Osteoblast (primary cell): ENCODE measurements around the gene SUGP2. TPM values are rescaled to one million over a fixed set of nuclear protein-coding genes. Genes with fewer than 3 reads are reported as not detected.
A peak's percentile ranks its signal among the peaks of the same experiment; 100 is the strongest.

Experiments
- DNase-seq: peaks from one replicate; pipeline ENCODE4 v3.0.0; 2011; ENCODE audit warnings: low spot score, mixed read lengths; ENCODE audit not compliant: insufficient read length; ENCODE audit errors: missing footprints
- H2AFZ ChIP-seq: 2 replicates; pipeline ENCODE4 v1.6.0; 2011; ENCODE audit warnings: mild to moderate bottlenecking, low read length
- H3K27ac ChIP-seq: 2 replicates; pipeline ENCODE4 v1.5.1; 2011; ENCODE audit warnings: mild to moderate bottlenecking, low read depth, low read length, moderate library complexity
- H3K27me3 ChIP-seq: 2 replicates; pipeline ENCODE4 v1.6.0; 2012; ENCODE audit warnings: mild to moderate bottlenecking, control low read depth, inconsistent platforms, low read length, moderate library complexity; ENCODE audit not compliant: insufficient read depth
- H3K36me3 ChIP-seq: 2 replicates; pipeline ENCODE4 v1.5.1; 2011; ENCODE audit warnings: mild to moderate bottlenecking, low read length, control low read depth, moderate library complexity; ENCODE audit not compliant: insufficient read depth
- H3K4me1 ChIP-seq: 2 replicates; pipeline ENCODE4 v1.5.1; 2011; ENCODE audit warnings: mild to moderate bottlenecking, low read length, control low read depth, moderate library complexity; ENCODE audit not compliant: insufficient read depth
- H3K4me2 ChIP-seq: 2 replicates; pipeline ENCODE4 v1.6.0; 2011; ENCODE audit warnings: mild to moderate bottlenecking, low read length; ENCODE audit not compliant: insufficient read depth
- H3K4me3 ChIP-seq: fragments of 200-600 bp; sonication (generic); 3 replicates; pipeline ENCODE4 v1.5.1; 2012; ENCODE audit warnings: mild to moderate bottlenecking, low read length, inconsistent platforms; ENCODE audit not compliant: insufficient read depth
- H3K79me2 ChIP-seq: 2 replicates; pipeline ENCODE4 v1.6.0; 2012; ENCODE audit warnings: mild to moderate bottlenecking, low read length, control low read depth, inconsistent platforms; ENCODE audit not compliant: insufficient read depth
- H3K9me3 ChIP-seq: 2 replicates; pipeline ENCODE4 v1.5.1; 2011; ENCODE audit warnings: low read depth, low read length, control low read depth
- H4K20me1 ChIP-seq: 2 replicates; pipeline ENCODE4 v1.6.0; 2012; ENCODE audit warnings: mild to moderate bottlenecking, low read length, control low read depth; ENCODE audit not compliant: insufficient read depth
- total RNA-seq: library from RNA; depleted of rRNA; stranded (reverse); fragments of >200 nt; gene quantifications from 2 replicates; pipeline ENCODE4 v1.2.3, GENCODE V29; 2012
- TF ChIP-seq, protein P1 (sequence below): IDR thresholded peaks from 2 replicates; pipeline ENCODE4 v1.5.1; 2011; ENCODE audit warnings: mild to moderate bottlenecking, low read depth, low read length, moderate library complexity; ENCODE audit errors: extremely low read depth

The SUGP2 gene
- total RNA-seq, 1 donor, result 33.7 TPM

GRCh38 chr19:18992696-18993095 is 40.6 kb downstream of the SUGP2 start:
- TF ChIP-seq, protein P1, sequence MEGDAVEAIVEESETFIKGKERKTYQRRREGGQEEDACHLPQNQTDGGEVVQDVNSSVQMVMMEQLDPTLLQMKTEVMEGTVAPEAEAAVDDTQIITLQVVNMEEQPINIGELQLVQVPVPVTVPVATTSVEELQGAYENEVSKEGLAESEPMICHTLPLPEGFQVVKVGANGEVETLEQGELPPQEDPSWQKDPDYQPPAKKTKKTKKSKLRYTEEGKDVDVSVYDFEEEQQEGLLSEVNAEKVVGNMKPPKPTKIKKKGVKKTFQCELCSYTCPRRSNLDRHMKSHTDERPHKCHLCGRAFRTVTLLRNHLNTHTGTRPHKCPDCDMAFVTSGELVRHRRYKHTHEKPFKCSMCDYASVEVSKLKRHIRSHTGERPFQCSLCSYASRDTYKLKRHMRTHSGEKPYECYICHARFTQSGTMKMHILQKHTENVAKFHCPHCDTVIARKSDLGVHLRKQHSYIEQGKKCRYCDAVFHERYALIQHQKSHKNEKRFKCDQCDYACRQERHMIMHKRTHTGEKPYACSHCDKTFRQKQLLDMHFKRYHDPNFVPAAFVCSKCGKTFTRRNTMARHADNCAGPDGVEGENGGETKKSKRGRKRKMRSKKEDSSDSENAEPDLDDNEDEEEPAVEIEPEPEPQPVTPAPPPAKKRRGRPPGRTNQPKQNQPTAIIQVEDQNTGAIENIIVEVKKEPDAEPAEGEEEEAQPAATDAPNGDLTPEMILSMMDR, result no peak
- no peak overlapping the region for H3K27ac ChIP-seq
- H3K4me1 ChIP-seq, result peaks cover 8% of the 10 kb centered on the region

GRCh38 chr19:18991468-18991867 is 41.8 kb downstream of the SUGP2 start:
- Histone ChIP-seq H3K36me3 (peaks cover 36% of the 10 kb centered on the region), H4K20me1 (peaks cover 9% of the 10 kb centered on the region), H3K79me2 (no peaks in the 10 kb centered on the region), H3K4me1 (peaks cover 8% of the 10 kb centered on the region), H3K9me3 (no peaks in the 10 kb centered on the region), H3K4me3 (no peak overlapping the region), H3K4me2 (no peak overlapping the region), H3K27me3 (no peaks in the 10 kb centered on the region), H3K27ac (no peak overlapping the region), H2AFZ (no peak overlapping the region)
- TF ChIP-seq, protein P1, result no peak
- peak; percentile 48 for DNase-seq

More at GRCh38 chr19:18992696-18993095, 40.6 kb downstream of the SUGP2 start:
- Histone ChIP-seq H3K9me3 (no peaks in the 10 kb centered on the region), H3K36me3 (peaks cover 37% of the 10 kb centered on the region), H4K20me1 (peaks cover 15% of the 10 kb centered on the region), H3K4me2 (no peak overlapping the region), H3K79me2 (no peaks in the 10 kb centered on the region), H3K27me3 (no peaks in the 10 kb centered on the region), H3K4me3 (no peak overlapping the region), H2AFZ (no peak overlapping the region)
- no peak for DNase-seq

DNA sequence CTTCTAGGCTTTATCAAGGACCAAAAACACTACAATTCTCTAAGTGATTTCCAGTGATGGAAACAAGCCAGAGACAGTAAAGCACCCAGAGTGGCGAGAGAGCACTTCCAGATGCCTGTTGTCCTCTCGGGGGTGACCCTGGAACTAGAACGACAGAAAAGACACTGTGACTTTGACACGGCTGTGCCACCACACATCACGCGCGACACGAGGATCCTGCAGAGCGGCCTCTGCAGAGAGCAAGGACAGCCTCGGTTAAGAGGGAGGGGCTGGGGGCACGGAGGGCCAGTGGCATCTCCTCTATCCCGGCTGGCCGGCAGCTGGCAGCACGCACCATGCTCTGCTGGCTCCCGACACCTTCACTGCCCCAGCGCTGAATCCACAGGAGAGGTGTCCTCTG is 42.3 kb downstream of the SUGP2 start:
- DNase-seq, result peak; percentile 50
- TF ChIP-seq, protein P1, result no peak
- H3K36me3 ChIP-seq, result peaks cover 33% of the 10 kb centered on the region
- H3K4me1 ChIP-seq, result peaks cover 5% of the 10 kb centered on the region
- no peaks in the 10 kb centered on the region for H3K79me2 ChIP-seq
- no peaks in the 10 kb centered on the region for H3K27me3 ChIP-seq
- no peak overlapping the region for H2AFZ ChIP-seq
- no peak overlapping the region for H3K4me2 ChIP-seq
- H3K4me3 ChIP-seq, result no peak overlapping the region
- H3K27ac ChIP-seq, result no peak overlapping the region
- peaks cover 9% of the 10 kb centered on the region for H4K20me1 ChIP-seq
- no peaks in the 10 kb centered on the region for H3K9me3 ChIP-seq

GRCh38 chr19:18990128-18990708 is 43.1 kb downstream of the SUGP2 start:
- Histone ChIP-seq H3K27me3 (no peaks in the 10 kb centered on the region), H3K4me2 (no peak overlapping the region)
- TF ChIP-seq, protein P1, result no peak

More at GRCh38 chr19:18990128-18990708, 43.1 kb downstream of the SUGP2 start:
- Histone ChIP-seq H4K20me1 (peaks cover 4% of the 10 kb centered on the region), H3K27ac (no peak overlapping the region), H3K36me3 (peaks cover 33% of the 10 kb centered on the region), H3K4me3 (no peak overlapping the region), H3K9me3 (no peaks in the 10 kb centered on the region), H3K4me1 (no peaks in the 10 kb centered on the region), H3K79me2 (no peaks in the 10 kb centered on the region), H2AFZ (no peak overlapping the region)
- DNase-seq, result peak; percentile 55
